ENCODE data around the gene TBC1D5.

The TBC1D5 gene

GRCh38 chr3:17310983-17311382, 431.4 kb downstream of the TBC1D5 start:
- DNase-seq (ENCODE audit: low read depth in 4 of 4, low spot score in 1 of 4) = no peak

GRCh38 chr3:17307887-17308286, 434.5 kb downstream of the TBC1D5 start:
- no peak for DNase-seq (ENCODE audit: low read depth in 4 of 4, low spot score in 1 of 4)

GRCh38 chr3:17307482-17307881, 434.9 kb downstream of the TBC1D5 start:
- no peak for DNase-seq (ENCODE audit: low read depth in 4 of 4, low spot score in 1 of 4)

- DNase-seq (ENCODE audit: low read depth in 4 of 4, low spot score in 1 of 4) = no peak
These were observed 437.5 kb downstream of the TBC1D5 start for GRCh38 chr3:17304969-17305368.

DNA sequence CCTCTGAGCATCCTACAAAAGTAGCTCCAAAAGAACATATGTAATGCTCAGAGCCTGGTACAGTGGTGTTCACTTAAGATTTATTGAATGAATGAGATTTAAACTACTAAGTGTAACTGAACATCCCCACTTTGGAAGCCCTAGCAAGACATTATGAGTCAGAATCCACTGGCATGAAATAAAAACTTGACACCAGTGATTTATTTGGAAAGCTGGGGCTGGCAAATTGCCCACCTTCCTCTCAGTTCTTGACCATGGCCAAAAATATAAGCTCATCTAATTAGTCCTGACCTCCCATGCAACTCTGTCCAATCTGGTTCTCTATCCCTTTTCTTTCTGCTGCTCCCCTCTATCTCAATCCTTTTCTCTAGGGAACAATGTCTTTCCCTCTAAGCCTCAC, 439.7 kb downstream of the TBC1D5 start:
- DNase-seq (ENCODE audit: low read depth in 4 of 4, low spot score in 1 of 4) = no peak

DNA sequence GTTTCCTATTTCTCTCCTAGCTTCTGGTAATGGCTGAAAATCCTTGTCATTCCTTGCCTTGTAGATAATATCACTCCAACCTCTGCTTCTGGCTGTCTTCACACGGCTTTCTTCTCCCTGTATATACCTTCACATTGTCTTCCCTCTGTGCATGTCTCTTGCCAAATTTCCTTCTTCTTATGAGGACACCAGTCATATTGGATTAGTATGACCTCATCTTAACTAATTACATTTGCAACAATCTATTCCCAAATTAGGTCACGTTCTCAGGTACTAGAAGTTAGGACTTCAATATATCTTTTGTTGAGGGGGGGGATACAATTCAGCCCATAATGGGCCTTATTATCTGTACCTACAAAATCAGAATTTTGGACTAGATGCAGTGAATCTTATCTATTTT, 440.3 kb downstream of the TBC1D5 start:
- DNase-seq (ENCODE audit: low read depth in 4 of 4, low spot score in 1 of 4) = no peak

DNA sequence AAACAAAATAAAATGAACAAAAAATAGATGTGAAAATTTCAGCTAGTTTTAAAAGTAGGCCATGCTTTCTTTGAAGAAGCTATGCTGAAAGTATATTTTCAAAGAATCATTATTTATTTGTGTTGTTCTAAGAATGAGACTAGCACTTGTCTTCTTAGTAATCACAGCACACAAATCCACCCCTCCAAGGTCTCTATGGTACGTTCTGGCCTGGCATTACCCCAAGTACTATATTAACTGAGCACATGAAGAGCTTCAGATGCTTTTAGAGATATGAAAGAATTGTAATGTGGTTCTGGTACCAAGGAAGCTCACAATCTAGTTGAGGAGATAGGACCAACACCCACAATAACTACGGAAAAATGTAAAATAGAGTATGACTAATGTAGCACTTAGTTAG, 441.2 kb downstream of the TBC1D5 start:
- DNase-seq (ENCODE audit: low read depth in 4 of 4, low spot score in 1 of 4) = no peak

GRCh38 chr3:17300441-17300840, 442.0 kb downstream of the TBC1D5 start:
- DNase-seq (ENCODE audit: low read depth in 4 of 4, low spot score in 1 of 4) = no peak

- no peak for DNase-seq (ENCODE audit: low read depth in 4 of 4, low spot score in 1 of 4)
These were observed 444.4 kb downstream of the TBC1D5 start for GRCh38 chr3:17298038-17298437.

GRCh38 chr3:17292556-17292955, 449.9 kb downstream of the TBC1D5 start:
- DNase-seq (ENCODE audit: low read depth in 4 of 4, low spot score in 1 of 4) = no peak

DNA sequence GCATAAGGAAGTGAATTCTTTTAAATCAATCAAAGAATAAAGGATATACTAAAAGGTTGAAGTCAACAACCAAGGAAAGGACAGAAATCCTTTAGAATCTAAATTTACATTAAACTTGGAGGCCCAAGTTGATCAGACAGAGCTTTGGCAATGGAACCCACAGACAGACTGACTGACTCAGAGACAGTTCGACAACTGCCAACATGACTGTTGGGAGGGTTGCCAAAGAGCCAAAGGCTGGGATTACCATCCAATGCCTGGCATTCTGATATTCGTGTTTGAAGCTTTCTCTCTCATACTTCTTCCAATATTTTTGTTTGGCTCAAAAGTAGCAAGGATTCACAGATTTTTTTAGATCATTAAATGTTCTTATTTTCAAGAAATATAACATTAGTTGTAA, 451.5 kb downstream of the TBC1D5 start:
- no peak for DNase-seq (ENCODE audit: low read depth in 4 of 4, low spot score in 1 of 4)

DNA sequence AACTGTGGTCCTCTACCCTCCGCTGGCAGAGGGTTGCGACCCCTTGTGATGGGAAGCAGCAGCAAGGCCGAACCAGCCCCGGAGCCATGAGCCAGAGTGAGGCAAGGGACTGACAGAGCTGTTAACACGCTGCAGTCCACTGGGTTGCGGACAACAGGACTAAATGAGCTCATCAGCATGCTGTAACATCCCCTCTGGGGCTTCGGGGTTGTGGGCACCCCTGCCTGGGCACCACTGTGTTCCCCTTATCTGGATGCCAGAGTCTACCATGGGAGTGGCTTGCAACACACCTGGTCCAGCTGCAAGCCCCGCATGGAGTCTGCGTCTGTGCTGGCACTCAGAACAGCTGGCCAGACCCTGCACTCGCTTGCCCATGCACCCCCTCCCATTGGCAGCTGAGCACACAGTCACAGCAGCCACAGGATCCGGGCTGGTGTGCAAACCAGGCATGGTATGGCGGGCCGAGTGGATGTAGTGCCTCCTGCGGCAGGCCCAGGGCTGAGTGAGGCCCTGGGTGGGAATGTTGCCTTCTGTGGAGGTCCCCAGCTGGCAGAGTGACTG, 453.5 kb downstream of the TBC1D5 start:
- no peak for DNase-seq (ENCODE audit: low read depth in 4 of 4, low spot score in 1 of 4)

DNA sequence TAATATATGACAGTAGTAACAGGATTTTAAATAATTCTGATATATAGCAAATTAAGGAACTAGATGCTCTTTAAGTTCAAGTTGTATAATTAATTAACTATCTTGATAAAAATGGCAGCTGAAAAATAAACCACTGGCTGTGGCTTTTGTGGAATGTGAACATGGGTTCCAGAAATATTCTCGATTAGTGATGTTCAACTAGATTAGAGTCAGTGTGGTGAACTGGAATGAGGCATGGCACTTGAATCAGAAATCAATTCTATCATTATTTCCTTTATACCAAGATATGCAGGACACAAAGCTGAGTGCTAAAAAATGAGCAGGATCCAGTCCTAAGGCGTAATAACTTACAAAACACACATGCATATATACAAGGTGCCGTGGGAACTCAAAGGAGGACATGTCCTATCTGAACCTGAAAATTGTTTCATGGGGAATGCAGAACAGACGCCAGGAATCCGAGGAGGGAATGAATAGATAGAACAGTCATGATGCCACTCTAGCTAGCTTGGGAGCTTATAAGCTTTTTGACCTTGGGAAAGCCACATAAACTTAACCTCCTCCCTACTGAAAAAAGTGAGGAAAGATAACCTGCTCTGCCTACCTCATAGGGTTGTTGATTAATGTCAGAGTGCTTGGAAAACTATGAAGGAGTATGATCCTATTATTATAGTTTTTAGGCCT, 455.3 kb downstream of the TBC1D5 start:
- DNase-seq (ENCODE audit: low read depth in 4 of 4, low spot score in 1 of 4) = no peak

GRCh38 chr3:17278006-17278405, 464.4 kb downstream of the TBC1D5 start:
- DNase-seq (ENCODE audit: low read depth in 4 of 4, low spot score in 1 of 4) = no peak

DNA sequence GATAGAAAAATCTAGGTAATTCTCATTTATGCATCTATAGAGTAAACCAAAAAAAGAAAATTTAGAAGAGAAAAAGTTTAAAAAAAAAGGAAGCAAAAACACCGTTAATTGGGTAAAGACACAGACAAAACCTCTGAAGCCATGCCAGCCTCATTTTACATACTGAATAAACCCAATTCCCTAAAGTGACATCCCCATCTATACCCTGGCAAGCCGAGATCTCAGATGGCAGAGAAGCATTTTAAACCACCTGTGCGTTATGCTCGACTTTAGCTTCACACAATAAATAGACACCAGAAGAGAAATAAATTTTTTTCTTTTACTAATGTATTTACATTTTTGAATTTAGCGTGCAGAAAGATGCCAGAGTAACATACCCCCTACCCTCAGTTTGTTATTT, 475.6 kb downstream of the TBC1D5 start:
- DNase-seq (ENCODE audit: low read depth in 4 of 4, low spot score in 1 of 4) = no peak

DNA sequence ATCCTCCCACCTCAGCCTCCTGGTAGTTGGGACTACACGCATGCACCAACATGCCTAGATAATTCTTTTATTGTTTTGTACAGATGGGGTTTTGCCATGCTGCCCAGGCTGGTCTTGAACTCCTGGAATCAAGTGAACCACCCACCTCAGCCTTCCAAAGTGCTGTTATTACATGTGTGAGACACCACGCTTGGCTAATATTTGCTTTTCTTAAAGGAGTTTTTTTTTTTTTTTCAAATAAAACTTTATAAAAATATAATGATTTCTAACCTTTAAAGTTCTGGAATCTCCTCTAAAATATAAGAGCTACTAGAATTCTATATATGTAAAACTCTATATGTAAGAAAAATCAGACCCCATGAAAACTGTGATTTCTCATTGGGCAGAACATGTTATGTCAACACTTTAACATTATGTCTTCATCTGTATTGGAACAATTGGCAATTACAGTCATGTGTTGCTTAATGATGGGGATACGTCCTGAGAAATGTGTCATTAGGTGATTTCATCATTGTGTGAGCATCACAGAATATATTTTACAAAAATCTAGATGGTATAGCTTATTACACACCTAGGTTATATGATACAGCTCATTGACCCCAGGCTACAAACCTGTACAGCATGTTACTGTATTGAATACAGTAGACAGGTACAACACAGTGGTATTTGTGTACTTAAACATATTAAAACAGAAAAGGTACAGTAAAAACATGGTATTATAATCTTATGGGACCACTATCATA, 480.6 kb downstream of the TBC1D5 start:
- no peak for DNase-seq (ENCODE audit: low read depth in 4 of 4, low spot score in 1 of 4)

DNA sequence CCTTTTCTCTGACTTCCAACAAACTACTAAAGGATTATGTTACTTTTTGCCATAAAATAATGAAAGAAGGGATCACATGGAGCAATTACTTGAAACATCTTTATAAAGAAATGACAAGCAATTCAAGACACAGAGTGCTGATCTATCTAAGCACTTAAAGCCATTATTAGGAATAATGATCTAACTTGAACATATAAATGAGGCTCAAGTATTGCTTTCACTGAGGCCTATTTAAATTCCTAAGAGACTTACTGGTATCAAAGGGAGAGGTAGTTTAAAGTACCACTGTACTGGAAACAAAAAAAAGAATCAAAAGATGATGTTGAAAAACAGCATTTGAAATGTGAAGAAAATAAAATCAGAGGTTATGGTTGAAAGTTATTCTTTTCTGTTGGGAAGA, 482.2 kb downstream of the TBC1D5 start:
- DNase-seq (ENCODE audit: low read depth in 4 of 4, low spot score in 1 of 4) = no peak

GRCh38 chr3:17259685-17260084, 482.7 kb downstream of the TBC1D5 start:
- DNase-seq (ENCODE audit: low read depth in 4 of 4, low spot score in 1 of 4) = no peak

- DNase-seq (ENCODE audit: low read depth in 4 of 4, low spot score in 1 of 4) = no peak
These were observed 483.5 kb downstream of the TBC1D5 start for GRCh38 chr3:17258823-17259436.

DNA sequence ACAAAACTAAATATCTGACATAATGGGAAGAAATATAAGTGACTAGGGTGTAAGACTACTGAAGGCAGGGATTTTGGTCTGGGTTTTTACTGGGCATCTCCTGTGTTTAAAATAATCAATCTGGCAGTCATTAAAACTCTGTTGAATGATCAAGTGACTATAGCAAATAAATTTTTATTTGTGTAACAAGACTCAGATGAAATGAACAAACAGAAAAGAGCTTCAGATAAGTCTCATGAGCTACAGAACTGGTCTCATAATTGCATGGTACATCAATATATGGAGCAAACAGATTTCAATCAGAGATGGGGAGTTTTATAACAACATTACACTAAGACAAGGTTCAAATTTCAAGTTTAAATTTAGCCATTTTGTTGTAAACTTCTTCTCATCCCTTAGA, 485.2 kb downstream of the TBC1D5 start:
- no peak for DNase-seq (ENCODE audit: low read depth in 4 of 4, low spot score in 1 of 4)

DNA sequence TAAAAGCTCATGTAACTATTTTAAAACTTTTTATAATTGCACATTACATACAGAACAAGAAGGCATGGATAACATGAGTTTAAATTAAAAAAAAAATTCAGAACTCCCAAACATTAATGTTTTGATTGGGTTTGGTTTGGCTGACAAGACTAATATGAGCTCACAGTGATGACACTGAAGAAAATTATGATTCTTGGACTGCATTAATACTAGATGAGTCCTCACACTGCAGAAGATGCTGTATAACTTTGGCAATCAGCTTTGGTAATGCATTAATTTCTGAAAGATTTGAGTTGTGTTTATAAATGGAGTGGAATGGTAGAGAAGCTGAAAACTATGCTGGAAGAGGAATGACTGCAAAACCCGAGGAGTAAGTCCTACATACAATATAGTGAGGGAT, 498.8 kb downstream of the TBC1D5 start:
- no peak for DNase-seq (ENCODE audit: low read depth in 4 of 4, low spot score in 1 of 4)

GRCh38 chr3:17239417-17239816, 503.0 kb downstream of the TBC1D5 start:
- DNase-seq (ENCODE audit: low read depth in 4 of 4, low spot score in 1 of 4) = no peak

Measured in stimulated activated CD4-positive, alpha-beta T cell treated with anti-CD3 and anti-CD28 coated beads, Interleukin-1b, Interleukin-23, amount 100 ng/mL, for 24 hours (primary cell).